ENCODE results near the gene PRELP. TPM values are rescaled to one million over a fixed set of nuclear protein-coding genes. Genes with fewer than 3 reads are reported as not detected.

PRELP gene
- total RNA-seq, 1 experiment from 2014 or later, result not detected

GRCh38 chr1:203522237-203522636 lies 46.6 kb downstream of the PRELP start:
- no peaks in the 10 kb centered on the region for H3K27me3 Mint-ChIP-seq (ENCODE audit: insufficient read depth, unreplicated experiment)
- CTCF ChIA-PET, result no interaction called here

GRCh38 chr1:203523667-203524066 lies 48.1 kb downstream of the PRELP start:
- intact Hi-C loops (cut with micrococcal nuclease; ENCODE audit: unreplicated experiment), result no loop called here
- BruUV-seq (replicated peaks), result no TSS peak
- ChIA-PET CTCF (no interaction called here), POLR2A (no interaction called here)
- DNase-seq, result no peak
- H3K4me3 ChIP-seq (ENCODE audit: low read depth, low read length), result no peak overlapping the region
- no peak for TF ChIP-seq CTCF (IDR thresholded peaks at IDR 0.05; ENCODE audit: insufficient read depth in 1 of 2, low read depth in 1 of 2, low read length in 1 of 2, severe bottlenecking in 1 of 2, unreplicated experiment in 1 of 2)
- Mint-ChIP-seq H3K4me1 (ENCODE audit: low read depth, unreplicated experiment) (peaks cover 18% of the 10 kb centered on the region), H3K27me3 (ENCODE audit: insufficient read depth, unreplicated experiment) (no peaks in the 10 kb centered on the region), H3K27ac (ENCODE audit: unreplicated experiment) (no peak overlapping the region), H3K36me3 (ENCODE audit: insufficient read depth, unreplicated experiment) (no peaks in the 10 kb centered on the region), H3K9me3 (ENCODE audit: unreplicated experiment) (no peaks in the 10 kb centered on the region), H3K4me3 (ENCODE audit: unreplicated experiment) (no peak overlapping the region)
- H3K9me3 ChIP-seq, result no peaks in the 10 kb centered on the region
- no peaks in the 10 kb centered on the region for H3K27me3 ChIP-seq (replicated peaks; ENCODE audit: control insufficient read depth, insufficient read depth, low read length)
- H3K4me1 ChIP-seq, result peaks cover 17% of the 10 kb centered on the region
- no peaks in the 10 kb centered on the region for H3K36me3 ChIP-seq (ENCODE audit: control insufficient read depth, insufficient read depth, low read length)

More at GRCh38 chr1:203522237-203522636, 46.6 kb downstream of the PRELP start:
- H3K4me1 Mint-ChIP-seq (ENCODE audit: low read depth, unreplicated experiment), result peaks cover 23% of the 10 kb centered on the region
- TF ChIP-seq CTCF (IDR thresholded peaks at IDR 0.05; ENCODE audit: insufficient read depth in 1 of 2, low read depth in 1 of 2, low read length in 1 of 2, severe bottlenecking in 1 of 2, unreplicated experiment in 1 of 2), result no peak
- H3K4me3 ChIP-seq (ENCODE audit: low read depth, low read length), result no peak overlapping the region
- no peaks in the 10 kb centered on the region for H3K9me3 ChIP-seq
- H3K27ac Mint-ChIP-seq (ENCODE audit: unreplicated experiment), result no peak overlapping the region
- DNase-seq, result no peak
- POLR2A ChIA-PET, result no interaction called here
- no peaks in the 10 kb centered on the region for H3K36me3 ChIP-seq (ENCODE audit: control insufficient read depth, insufficient read depth, low read length)
- H3K4me3 Mint-ChIP-seq (ENCODE audit: unreplicated experiment), result no peak overlapping the region
- intact Hi-C loops (cut with micrococcal nuclease; ENCODE audit: unreplicated experiment), result no loop called here
- H3K9me3 Mint-ChIP-seq (ENCODE audit: unreplicated experiment), result no peaks in the 10 kb centered on the region
- no peaks in the 10 kb centered on the region for H3K36me3 Mint-ChIP-seq (ENCODE audit: insufficient read depth, unreplicated experiment)
- H3K27me3 ChIP-seq (replicated peaks; ENCODE audit: control insufficient read depth, insufficient read depth, low read length), result no peaks in the 10 kb centered on the region
- H3K4me1 ChIP-seq, result peaks cover 19% of the 10 kb centered on the region
- BruUV-seq (replicated peaks), result no TSS peak

GRCh38 chr1:203524152-203524551 lies 48.5 kb downstream of the PRELP start:
- Histone ChIP-seq H3K9me3 (no peaks in the 10 kb centered on the region), H3K4me3 (ENCODE audit: low read depth, low read length) (no peak overlapping the region), H3K36me3 (ENCODE audit: control insufficient read depth, insufficient read depth, low read length) (no peaks in the 10 kb centered on the region), H3K27me3 (replicated peaks; ENCODE audit: control insufficient read depth, insufficient read depth, low read length) (no peaks in the 10 kb centered on the region), H3K4me1 (peaks cover 12% of the 10 kb centered on the region)
- intact Hi-C loops (cut with micrococcal nuclease; ENCODE audit: unreplicated experiment), result no loop called here
- Mint-ChIP-seq H3K4me3 (ENCODE audit: unreplicated experiment) (no peak overlapping the region), H3K27me3 (ENCODE audit: insufficient read depth, unreplicated experiment) (no peaks in the 10 kb centered on the region), H3K36me3 (ENCODE audit: insufficient read depth, unreplicated experiment) (no peaks in the 10 kb centered on the region), H3K4me1 (ENCODE audit: low read depth, unreplicated experiment) (peaks cover 13% of the 10 kb centered on the region), H3K9me3 (ENCODE audit: unreplicated experiment) (no peaks in the 10 kb centered on the region), H3K27ac (ENCODE audit: unreplicated experiment) (no peak overlapping the region)
- no peak for DNase-seq
- POLR2A ChIA-PET, result no interaction called here
- no peak for TF ChIP-seq CTCF (IDR thresholded peaks at IDR 0.05; ENCODE audit: insufficient read depth in 1 of 2, low read depth in 1 of 2, low read length in 1 of 2, severe bottlenecking in 1 of 2, unreplicated experiment in 1 of 2)
- no TSS peak for BruUV-seq (replicated peaks)
- CTCF ChIA-PET, result no interaction called here
